Dermis blood vessel endothelial cell (primary cell): ENCODE results near the gene NUP85. TPM values are rescaled to one million over a fixed set of nuclear protein-coding genes. Genes with fewer than 3 reads are reported as not detected.
"Not testable (repeated sequence)": the region's sequence is repeated elsewhere in the genome, so short reads cannot be mapped to it uniquely, and the experiment has no call there.

Experiments used
- DNase-seq: peaks from one replicate; pipeline ENCODE4 v3.0.0; 2010
- total RNA-seq: library from RNA; depleted of rRNA; stranded (reverse); fragments of >200 nt; gene quantifications from 2 replicates; pipeline ENCODE4 v1.2.3, GENCODE V29; 2014

The NUP85 gene
- total RNA-seq: 37.6 and 41.5 TPM in 2 replicates

GRCh38 chr17:75205037-75205792 is at the start of gene NUP85:
Gene NUP85, plus strand, starts transcription at chr17:75205679. Its CDS starts 83 bp downstream, at chr17:75205762.
- DNase-seq: peak; percentile 97

- DNase-seq: peak; percentile 37
These were observed 47.0 kb upstream of the NUP85 start for GRCh38 chr17:75158480-75158879.

GRCh38 chr17:75159196-75160031 is 46.1 kb upstream of the NUP85 start:
- DNase-seq: peak; percentile 24

- no peak for DNase-seq
These were observed 45.3 kb upstream of the NUP85 start for GRCh38 chr17:75160211-75160610.

GRCh38 chr17:75163074-75163473 is 42.4 kb upstream of the NUP85 start:
- no peak for DNase-seq

- DNase-seq: not testable (repeated sequence)
These were observed 40.9 kb upstream of the NUP85 start for GRCh38 chr17:75164606-75165005.

GRCh38 chr17:75168998-75169397 is 36.5 kb upstream of the NUP85 start:
- DNase-seq: no peak

- no peak for DNase-seq
These were observed 32.0 kb upstream of the NUP85 start for GRCh38 chr17:75173526-75173925.

GRCh38 chr17:75174996-75175395 is 30.5 kb upstream of the NUP85 start:
- DNase-seq: no peak

GRCh38 chr17:75176625-75177024 is 28.9 kb upstream of the NUP85 start:
- DNase-seq: no peak

GRCh38 chr17:75178453-75178852 is 27.0 kb upstream of the NUP85 start:
- DNase-seq: no peak

- DNase-seq: no peak
These were observed 24.4 kb upstream of the NUP85 start for GRCh38 chr17:75181110-75181509.

GRCh38 chr17:75181608-75182318 is 23.7 kb upstream of the NUP85 start:
- DNase-seq: peak; percentile 43

GRCh38 chr17:75182319-75182568 is 23.2 kb upstream of the NUP85 start:
- DNase-seq: no peak

GRCh38 chr17:75182569-75183436 is 22.7 kb upstream of the NUP85 start, which contains the start of gene SUMO2:
Gene SUMO2, minus strand, starts transcription at chr17:75182959. Its CDS starts 125 bp downstream, at chr17:75182834.
- DNase-seq: peak; percentile 98

- no peak for DNase-seq
These were observed 21.2 kb upstream of the NUP85 start for GRCh38 chr17:75183999-75184884.

- DNase-seq: no peak
These were observed 16.9 kb upstream of the NUP85 start for GRCh38 chr17:75188614-75189013.

- no peak for DNase-seq
These were observed 13.9 kb upstream of the NUP85 start for GRCh38 chr17:75191584-75191983.

- no peak for DNase-seq
These were observed 10.6 kb upstream of the NUP85 start for GRCh38 chr17:75194879-75195278.

- no peak for DNase-seq
These were observed 5.4 kb upstream of the NUP85 start for GRCh38 chr17:75199886-75200618.

- no peak for DNase-seq
These were observed 299 bp downstream of the NUP85 start for GRCh38 chr17:75205793-75206163.
